Aorta (tissue), 5 donors: ENCODE measurements around the gene TVP23A. TPM values are rescaled to one million over a fixed set of nuclear protein-coding genes. Genes with fewer than 3 reads are reported as not detected.

Experiments
- ATAC-seq: fragments of 200-7000 bp; cut with Tn5 transposase; one replicate; pipeline ENCODE4 v1.9.1; 2022; ENCODE audit warnings: moderate library complexity; ENCODE audit not compliant: low FRiP score
- DNase-seq, 2 donors: peaks; one replicate each; pipeline ENCODE4 v3.0.0-alpha.2; 2020
- H3K27ac ChIP-seq, 2 donors: one replicate each; pipeline ENCODE4 v1.5.1; 2013; ENCODE audit warnings: low read length in 2 of 2, mild to moderate bottlenecking in 2 of 2, moderate library complexity in 2 of 2, control low read depth in 1 of 2, inconsistent platforms in 1 of 2, low read depth in 1 of 2
- H3K27me3 ChIP-seq, 2 donors: one replicate each; pipeline ENCODE4 v1.6.1; 2013; ENCODE audit warnings: control low read depth in 1 of 2, low read length in 1 of 2, mild to moderate bottlenecking in 1 of 2, moderate library complexity in 1 of 2; ENCODE audit not compliant: insufficient read depth in 2 of 2, control insufficient read depth in 1 of 2
- H3K36me3 ChIP-seq, 2 donors: one replicate each; pipeline ENCODE4 v1.6.1; 2013; ENCODE audit warnings: control low read depth in 1 of 2, low read length in 1 of 2, mild to moderate bottlenecking in 1 of 2; ENCODE audit not compliant: insufficient read depth in 2 of 2, control insufficient read depth in 1 of 2
- H3K4me1 ChIP-seq, 2 donors: one replicate each; pipeline ENCODE4 v1.6.1; 2013; ENCODE audit warnings: low read length in 2 of 2, control low read depth in 1 of 2, mild to moderate bottlenecking in 1 of 2, moderate library complexity in 1 of 2; ENCODE audit not compliant: insufficient read depth in 2 of 2, control insufficient read depth in 1 of 2
- H3K4me3 ChIP-seq, 2 donors: one replicate each; pipeline ENCODE4 v1.5.1; 2013; ENCODE audit warnings: low read length in 2 of 2, control low read depth in 1 of 2, mild to moderate bottlenecking in 1 of 2
- H3K9me3 ChIP-seq: one replicate; pipeline ENCODE4 v1.6.1; 2013; ENCODE audit warnings: mild to moderate bottlenecking, low read length; ENCODE audit not compliant: control insufficient read depth
- WGBS, 2 donors: extraction: QIAGEN DNeasy Blood & Tissue Kit; methylation state at CpG; one replicate each; pipeline ENCODE4 v1.1.7; 2013; 5-methylcytosine and 5-hydroxymethylcytosine counted together
- intact Hi-C, 2 donors: fragments of 100-400 bp; cut with DNase I; formaldehyde crosslinking; loops; one replicate each; pipeline versions ENCODE4 v1.14.2 to v1.15.0; 2022
- polyA plus RNA-seq, 2 donors: library from polyadenylated mRNA; stranded (reverse); fragments of 200-250 nt; gene quantifications; one replicate each; pipeline ENCODE4 v1.2.3, GENCODE V29; 2013
- total RNA-seq, 2 donors: library from RNA; stranded (reverse); fragmentation: NEBNext Ultra II Directional; extraction: Animal tissue kit (Norgen Biotek cat#: 25700); gene quantifications; one replicate each; pipeline ENCODE4 v1.2.1, GENCODE V29; 2021
- donor health status: healthy with polysubstance abuse.
- donor health status: Bipolar disorder and iron deficiency.
- donor health status: DM: no; HTN: no; CAD: no.
- donor health status: DM: no; HTN: no; CAD: no.
- donor health status: DM: yes; HTN: yes; CAD: no.

TVP23A gene
- total and polyA plus RNA-seq, 4 donors: 0.51 to 5.6 (median 0.58) TPM; not detected in 1

DNA sequence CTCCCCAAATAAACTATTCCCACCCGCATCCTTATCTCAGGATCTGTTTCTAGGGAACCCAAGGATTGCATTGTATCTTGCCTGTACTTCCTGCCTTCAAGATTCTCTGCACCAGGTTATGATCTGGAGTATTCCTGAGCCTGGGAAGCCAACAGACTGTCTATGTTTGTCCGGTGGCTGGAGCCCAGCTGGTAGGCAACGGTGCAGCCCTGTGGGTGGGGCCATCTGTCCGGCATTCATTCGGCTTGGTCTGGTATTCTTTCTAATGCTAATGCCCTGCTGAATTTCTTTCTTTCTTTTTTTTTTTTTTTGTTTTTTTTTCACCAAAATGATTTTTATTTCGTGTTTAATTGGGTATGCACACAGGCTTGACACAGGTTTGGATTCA lies 20.7 kb upstream of the TVP23A start:
- no peak overlapping the region for H3K27ac ChIP-seq
- no peaks in the 10 kb centered on the region for H3K4me1 ChIP-seq
- H3K27me3 ChIP-seq: no peaks in the 10 kb centered on the region
- H3K36me3 ChIP-seq: no peaks in the 10 kb centered on the region
- WGBS, 2 donors: 45 to 49% methylated on average over 6 of the region's 6 CpGs
- H3K4me3 ChIP-seq: no peak overlapping the region
- H3K9me3 ChIP-seq: no peaks in the 10 kb centered on the region
- peak in 1 of 2 donors; percentile 54 for DNase-seq
- intact Hi-C loops: no loop called here
- no peak for ATAC-seq

DNA sequence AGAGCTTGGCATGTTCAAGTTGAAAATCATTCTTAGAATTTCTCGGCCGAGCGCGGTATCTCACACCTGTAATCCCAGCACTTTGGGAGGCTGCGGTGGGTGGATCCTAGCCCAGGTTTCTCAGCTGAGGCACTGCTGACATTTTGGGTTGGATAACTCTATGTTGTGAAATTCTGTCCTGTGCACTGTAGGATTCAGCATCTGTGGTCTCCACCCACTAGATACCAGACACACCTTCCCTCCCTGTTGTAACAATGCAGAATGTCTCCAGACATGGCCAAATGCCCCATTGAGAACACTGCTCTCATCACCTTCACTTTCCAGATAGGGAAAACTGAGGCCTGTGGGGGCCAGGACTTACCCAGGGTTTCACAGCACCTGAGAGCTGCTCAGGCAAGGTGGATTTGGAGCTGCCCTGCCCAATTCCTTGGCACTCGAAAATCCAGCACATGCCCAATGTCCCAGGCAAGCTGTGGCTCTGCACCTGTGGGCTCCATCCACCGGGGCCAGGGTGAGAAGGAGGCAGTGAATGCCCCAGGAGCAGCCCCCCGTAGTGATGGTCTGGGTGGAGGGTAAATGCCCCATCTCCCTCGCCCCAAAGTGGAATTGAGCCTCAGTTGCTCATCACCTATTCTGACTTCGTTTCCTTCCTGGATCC lies 20.2 kb upstream of the TVP23A start:
- 85 to 86% methylated on average over 10 of the region's 10 CpGs for WGBS, 2 donors
- no peaks in the 10 kb centered on the region for H3K9me3 ChIP-seq
- intact Hi-C loops: no loop called here
- DNase-seq (peak in 1 of 2 donors; percentile 56), ATAC-seq (no peak)
- H3K4me3 ChIP-seq: no peak overlapping the region
- no peak overlapping the region for H3K27ac ChIP-seq
- H3K4me1 ChIP-seq: no peaks in the 10 kb centered on the region
- no peaks in the 10 kb centered on the region for H3K36me3 ChIP-seq
- H3K27me3 ChIP-seq: no peaks in the 10 kb centered on the region

DNA sequence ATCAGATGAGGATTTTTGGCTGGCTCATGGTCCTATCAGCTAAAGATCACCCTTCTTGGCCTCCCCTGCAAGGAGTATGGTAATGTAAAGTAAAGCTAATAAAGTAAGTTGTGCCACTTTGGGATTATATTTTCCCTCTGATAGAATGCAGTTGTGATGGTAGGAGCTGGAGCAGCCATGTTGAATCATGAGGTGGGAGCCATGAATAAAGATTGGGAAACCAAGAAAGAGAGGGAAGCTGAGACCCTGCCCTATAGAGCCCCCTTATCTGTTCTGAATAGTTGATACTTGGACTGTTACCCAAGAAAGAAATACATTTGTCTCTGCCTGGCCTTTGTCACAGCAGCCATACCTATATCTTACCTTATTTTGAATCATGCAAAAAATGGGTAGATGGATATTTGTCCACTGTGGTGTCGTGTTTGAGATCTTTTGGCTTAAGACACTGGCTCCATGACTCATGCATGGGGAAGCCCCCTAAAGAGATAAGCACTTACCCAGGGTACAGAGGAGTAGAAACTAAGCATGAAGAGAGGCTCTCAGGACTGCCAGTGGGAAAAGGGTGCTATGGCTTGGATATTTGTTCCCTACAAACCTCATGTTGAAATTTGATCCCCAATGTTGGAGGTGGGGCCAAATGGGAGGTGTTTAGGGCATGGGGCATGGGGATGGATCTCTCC lies 17.7 kb upstream of the TVP23A start:
- intact Hi-C loops: no loop called here
- Histone ChIP-seq H3K36me3 (no peaks in the 10 kb centered on the region), H3K27ac (no peak overlapping the region)

DNA sequence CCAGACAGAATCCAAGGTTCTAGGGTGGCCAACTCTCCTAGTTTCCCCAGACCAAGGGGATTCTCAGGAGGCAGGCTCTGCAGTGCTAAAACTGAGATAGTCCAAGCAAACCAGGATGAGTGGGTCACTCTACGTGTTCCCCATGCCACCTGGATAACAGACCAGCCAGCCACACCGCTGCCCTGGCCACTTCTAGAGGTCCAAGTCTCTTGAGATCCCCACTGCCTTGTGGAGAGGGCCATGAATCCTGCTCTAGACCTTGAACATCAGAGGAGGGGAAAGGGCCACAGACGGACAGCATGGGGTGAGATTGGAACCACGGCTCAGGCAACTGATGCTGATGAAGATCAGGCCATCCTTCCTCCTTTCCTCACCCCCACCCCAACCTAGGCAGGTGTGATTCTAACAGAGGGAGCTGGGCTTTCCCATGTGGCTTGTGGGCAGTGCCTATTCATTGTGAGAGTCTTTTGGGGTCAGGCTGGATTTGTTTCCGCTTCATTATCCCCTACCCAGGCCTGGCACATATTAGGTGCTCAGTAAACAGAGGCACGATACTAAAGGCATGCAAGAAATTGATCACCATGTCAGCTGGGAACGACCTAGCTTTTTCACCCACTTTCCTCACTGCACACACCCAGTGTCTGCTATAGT lies 16.8 kb upstream of the TVP23A start:
- no peak overlapping the region for H3K27ac ChIP-seq
- DNase-seq: peak; percentile 14 to 41
- H3K4me1 ChIP-seq: no peaks in the 10 kb centered on the region
- H3K27me3 ChIP-seq: no peaks in the 10 kb centered on the region
- intact Hi-C loops: no loop called here
- H3K9me3 ChIP-seq: no peaks in the 10 kb centered on the region
- H3K4me3 ChIP-seq: no peak overlapping the region
- H3K36me3 ChIP-seq: no peaks in the 10 kb centered on the region
- ATAC-seq: no peak
- 94% methylated on average over 7 of the region's 7 CpGs for WGBS, 2 donors

More for the DNA sequence above, 17.7 kb upstream of the TVP23A start:
- ATAC-seq: no peak
- Histone ChIP-seq H3K9me3 (no peaks in the 10 kb centered on the region), H3K4me1 (no peaks in the 10 kb centered on the region), H3K27me3 (no peaks in the 10 kb centered on the region), H3K4me3 (no peak overlapping the region)
- no peak for DNase-seq
- 73 to 81% methylated on average over 1 of the region's 1 CpG for WGBS, 2 donors

DNA sequence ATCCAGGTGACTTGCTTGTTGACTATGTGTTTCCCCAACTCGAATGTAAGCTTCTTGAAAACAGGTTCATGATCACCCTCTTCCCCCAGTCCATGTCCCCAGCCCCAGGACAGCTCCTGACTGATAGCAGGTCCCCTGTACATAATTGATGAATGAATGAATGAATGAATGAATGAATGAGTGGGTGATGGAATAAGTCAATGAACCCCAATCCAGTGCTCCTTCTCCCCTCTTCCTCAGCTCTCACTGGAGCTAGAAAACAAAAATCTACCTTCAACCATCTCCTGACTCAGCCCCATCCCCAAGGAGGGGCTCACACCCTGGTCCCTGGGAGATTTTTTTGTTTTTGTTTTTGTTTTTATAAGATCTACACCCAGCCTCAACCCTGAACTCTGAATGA lies 16.2 kb upstream of the TVP23A start:
- Histone ChIP-seq H3K4me1 (no peaks in the 10 kb centered on the region), H3K27me3 (no peaks in the 10 kb centered on the region), H3K36me3 (no peaks in the 10 kb centered on the region), H3K27ac (no peak overlapping the region), H3K9me3 (no peaks in the 10 kb centered on the region), H3K4me3 (no peak overlapping the region)
- ATAC-seq (no peak), DNase-seq (peak in 1 of 2 donors; percentile 9)
- intact Hi-C loops: no loop called here
- 94% methylated on average over 1 of the region's 1 CpG for WGBS, 2 donors

DNA sequence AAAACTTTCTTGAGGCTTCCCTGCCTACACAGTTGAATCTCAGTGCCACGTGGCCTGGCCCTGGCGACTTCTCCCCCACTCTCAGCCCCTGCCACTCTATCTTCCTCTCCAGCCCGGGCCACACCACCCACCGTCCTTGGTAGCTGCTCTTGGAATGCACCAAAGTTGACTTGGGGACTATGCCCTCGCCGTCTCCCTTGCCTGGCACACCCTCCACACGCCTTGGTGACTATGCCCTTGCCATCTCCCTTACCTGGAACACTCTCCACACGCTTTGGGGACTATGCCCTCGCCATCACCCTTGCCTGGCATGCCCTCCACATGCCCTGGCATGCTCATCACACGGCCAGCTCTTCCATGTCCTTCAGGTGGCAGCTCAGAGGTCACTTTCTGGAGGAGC lies 15.5 kb upstream of the TVP23A start:
- no peaks in the 10 kb centered on the region for H3K9me3 ChIP-seq
- ATAC-seq (no peak), DNase-seq (peak in 1 of 2 donors; percentile 53)
- intact Hi-C loops: no loop called here
- no peaks in the 10 kb centered on the region for H3K36me3 ChIP-seq
- H3K4me1 ChIP-seq: no peaks in the 10 kb centered on the region
- H3K4me3 ChIP-seq: no peak overlapping the region
- WGBS, 2 donors: 94 to 95% methylated on average over 10 of the region's 10 CpGs
- H3K27me3 ChIP-seq: no peaks in the 10 kb centered on the region
- no peak overlapping the region for H3K27ac ChIP-seq

DNA sequence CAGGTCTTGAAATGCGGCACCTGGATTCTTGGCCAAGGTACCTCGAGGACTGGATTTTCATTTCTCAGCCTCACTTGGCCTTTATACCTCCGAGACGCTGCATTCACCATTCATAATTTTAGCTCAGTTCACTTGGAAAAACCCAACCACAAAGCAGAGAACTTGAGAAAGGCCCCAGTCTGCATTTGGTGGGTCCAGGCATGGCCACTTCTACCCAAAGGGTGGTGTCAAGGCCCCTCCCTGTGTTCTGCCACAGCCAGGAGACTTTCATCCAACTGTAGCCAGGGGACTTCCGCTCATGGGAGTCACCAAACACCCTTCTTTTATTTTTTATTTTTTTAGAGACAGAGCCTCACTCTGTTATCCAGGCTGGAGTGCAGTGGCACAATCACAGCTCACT lies 14.7 kb upstream of the TVP23A start:
- no peaks in the 10 kb centered on the region for H3K4me1 ChIP-seq
- H3K4me3 ChIP-seq: no peak overlapping the region
- WGBS, 2 donors: 92 to 94% methylated on average over 5 of the region's 5 CpGs
- no peaks in the 10 kb centered on the region for H3K36me3 ChIP-seq
- no peak overlapping the region for H3K27ac ChIP-seq
- intact Hi-C loops: no loop called here
- DNase-seq (peak in 1 of 2 donors; percentile 20), ATAC-seq (no peak)
- H3K27me3 ChIP-seq: no peaks in the 10 kb centered on the region
- H3K9me3 ChIP-seq: no peaks in the 10 kb centered on the region

DNA sequence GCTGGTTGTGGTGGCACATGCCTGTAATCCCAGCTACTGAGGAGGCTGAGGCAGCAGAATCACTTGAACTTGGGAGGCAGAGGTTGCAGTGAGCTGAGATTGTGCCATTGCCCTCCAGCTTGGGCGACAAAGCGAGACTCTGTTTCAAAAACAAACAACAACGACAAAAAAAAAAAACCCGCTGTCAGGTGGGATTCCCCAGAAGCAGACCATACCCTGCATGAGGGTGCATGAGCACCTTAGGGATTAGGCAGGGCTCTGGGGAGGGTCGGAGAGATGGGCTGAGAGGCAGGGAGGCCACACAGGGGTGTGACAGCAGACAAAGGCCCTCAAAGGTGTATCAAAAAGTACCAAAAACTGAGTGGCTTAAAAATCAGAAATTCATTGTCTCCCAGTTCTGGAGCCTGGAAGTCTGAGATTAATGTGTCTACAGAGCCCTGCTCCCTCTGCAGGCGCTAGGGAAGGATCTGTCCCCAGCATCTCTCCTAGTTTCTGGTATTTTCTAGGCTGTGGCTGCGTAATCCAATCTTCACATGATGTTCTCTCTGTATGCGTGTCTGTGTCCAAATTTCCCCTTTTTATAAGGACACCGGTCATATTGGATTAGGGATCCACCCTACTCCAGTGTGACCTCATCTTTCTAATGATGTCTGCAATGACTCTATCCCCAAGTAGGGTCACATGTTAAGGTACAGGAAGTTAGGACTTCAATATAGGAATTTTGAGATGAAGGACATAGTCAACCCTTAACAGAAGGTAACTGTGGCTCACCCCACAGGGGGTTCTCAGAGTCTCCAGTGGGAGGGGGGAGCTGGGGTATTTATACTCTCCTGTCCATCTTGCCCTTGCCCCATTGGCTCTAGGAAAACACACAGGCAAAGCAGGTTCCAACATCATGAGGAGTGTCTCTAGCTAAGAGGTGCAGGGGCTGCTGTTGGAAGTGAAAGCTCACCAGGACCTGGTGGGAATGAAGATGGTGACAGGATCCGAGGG lies 13.6 kb upstream of the TVP23A start:
- 85 to 90% methylated on average over 10 of the region's 10 CpGs for WGBS, 2 donors
- Histone ChIP-seq H3K27ac (no peak overlapping the region), H3K27me3 (no peaks in the 10 kb centered on the region), H3K4me3 (no peak overlapping the region), H3K36me3 (no peaks in the 10 kb centered on the region), H3K9me3 (no peaks in the 10 kb centered on the region), H3K4me1 (no peaks in the 10 kb centered on the region)
- DNase-seq (peak; percentile 41 to 50), ATAC-seq (no peak)
- intact Hi-C loops: no loop called here
